NCI-H460 (cell line): ENCODE measurements around the gene PLCB1. TPM values are rescaled to one million over a fixed set of nuclear protein-coding genes. Genes with fewer than 3 reads are reported as not detected.

Experiments
- DNase-seq: peaks from one replicate; pipeline ENCODE4 v3.0.0-alpha.2; 2016; ENCODE audit warnings: low read depth; ENCODE audit errors: extremely low read depth
- total RNA-seq: library from RNA; depleted of rRNA; stranded (reverse); fragments of >200 nt; shearing (Covaris generic); gene quantifications from 2 replicates; pipeline ENCODE4 v1.2.3, GENCODE V29; 2014

PLCB1 gene
- total RNA-seq, 1 experiment from 2014 or later, result 74.0 TPM

DNA sequence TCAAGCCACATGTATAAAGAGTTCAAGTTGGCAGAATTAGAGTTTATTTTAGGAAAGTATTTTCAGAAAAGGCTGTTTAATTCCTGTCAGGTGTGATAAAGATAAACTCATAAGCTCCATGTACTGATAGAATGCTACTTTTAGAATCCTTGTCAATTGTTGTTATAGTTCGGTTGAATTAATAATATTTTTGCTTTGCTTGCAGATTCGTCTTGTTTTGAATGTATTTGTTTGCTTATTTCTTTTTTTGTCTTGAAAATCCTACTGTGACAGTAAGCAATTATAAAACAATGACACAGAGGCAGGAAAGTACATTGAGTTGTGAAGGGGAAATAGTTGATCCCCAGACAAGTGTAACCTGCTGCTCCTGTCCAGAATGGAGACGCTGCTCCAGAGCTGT is 602.9 kb downstream of the PLCB1 start:
- DNase-seq, result no peak

- no peak for DNase-seq
These were observed 603.6 kb downstream of the PLCB1 start for GRCh38 chr20:8735674-8736073.

- no peak for DNase-seq
These were observed 608.2 kb downstream of the PLCB1 start for GRCh38 chr20:8740265-8740664.

DNA sequence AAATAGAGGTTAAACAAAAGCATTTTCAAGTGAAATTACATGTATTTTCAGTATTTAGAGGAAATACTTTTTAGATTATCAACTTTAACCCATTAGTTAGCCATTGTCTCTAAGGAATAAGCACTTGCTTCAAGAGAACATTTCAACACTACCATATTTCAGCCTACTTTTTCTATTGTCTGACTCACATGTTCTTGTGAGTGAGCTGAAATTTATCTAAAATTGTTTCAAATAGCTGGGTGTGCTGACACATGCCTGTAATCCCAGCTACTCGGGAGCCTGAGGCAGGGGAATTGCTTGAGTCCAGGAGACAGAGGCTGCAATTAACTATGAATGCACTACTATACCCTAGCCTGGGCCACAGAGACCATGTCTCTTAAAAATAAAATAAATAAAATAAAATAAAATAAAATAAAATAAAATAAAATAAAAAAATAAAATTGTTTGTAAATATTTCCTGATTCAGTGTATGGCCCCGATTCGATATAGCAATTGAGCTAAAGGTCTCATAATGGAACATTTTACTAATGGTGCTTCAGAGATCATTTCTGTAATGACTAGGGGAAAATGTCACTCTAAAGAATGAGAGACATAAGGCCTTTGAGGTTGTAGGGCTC is 612.3 kb downstream of the PLCB1 start:
- DNase-seq, result no peak

GRCh38 chr20:8749101-8749500 is 617.0 kb downstream of the PLCB1 start:
- no peak for DNase-seq

GRCh38 chr20:8749986-8750385 is 617.9 kb downstream of the PLCB1 start:
- DNase-seq, result no peak

GRCh38 chr20:8755340-8756118 is 623.5 kb downstream of the PLCB1 start:
- DNase-seq, result no peak

GRCh38 chr20:8756410-8756809 is 624.3 kb downstream of the PLCB1 start:
- DNase-seq, result peak; percentile 49

- no peak for DNase-seq
These were observed 625.1 kb downstream of the PLCB1 start for GRCh38 chr20:8757146-8757545.

DNA sequence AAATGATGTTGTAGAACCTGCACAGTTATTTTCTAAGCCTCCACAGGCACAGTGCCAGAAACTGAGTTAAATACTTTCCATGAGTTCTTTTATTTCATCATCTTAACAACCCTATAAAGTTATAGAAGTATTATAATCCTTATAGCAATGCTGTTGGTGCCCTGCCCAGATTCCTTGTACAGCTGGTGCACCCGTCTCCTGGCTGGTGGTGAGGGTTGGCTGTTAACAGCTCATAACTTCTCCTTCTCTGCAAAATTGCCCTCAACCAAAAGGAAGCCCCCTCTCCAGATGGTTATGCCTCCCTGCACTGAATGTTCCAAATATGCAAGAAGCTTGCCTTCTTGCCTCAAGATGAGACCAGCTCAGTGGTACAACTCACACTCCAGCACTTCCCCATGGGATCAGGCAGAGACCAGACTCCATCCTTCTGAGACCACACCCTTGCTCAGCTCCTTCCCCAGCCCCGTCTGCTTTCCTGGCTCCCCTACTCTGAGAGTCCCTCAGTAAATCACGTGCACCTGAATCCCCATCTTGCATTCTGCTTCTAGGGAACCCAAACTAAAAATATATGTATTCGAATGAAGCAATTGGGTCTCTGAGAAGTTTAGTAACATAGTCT is 632.4 kb downstream of the PLCB1 start:
- DNase-seq, result no peak

GRCh38 chr20:8766868-8767390 is 634.9 kb downstream of the PLCB1 start:
- DNase-seq, result no peak

DNA sequence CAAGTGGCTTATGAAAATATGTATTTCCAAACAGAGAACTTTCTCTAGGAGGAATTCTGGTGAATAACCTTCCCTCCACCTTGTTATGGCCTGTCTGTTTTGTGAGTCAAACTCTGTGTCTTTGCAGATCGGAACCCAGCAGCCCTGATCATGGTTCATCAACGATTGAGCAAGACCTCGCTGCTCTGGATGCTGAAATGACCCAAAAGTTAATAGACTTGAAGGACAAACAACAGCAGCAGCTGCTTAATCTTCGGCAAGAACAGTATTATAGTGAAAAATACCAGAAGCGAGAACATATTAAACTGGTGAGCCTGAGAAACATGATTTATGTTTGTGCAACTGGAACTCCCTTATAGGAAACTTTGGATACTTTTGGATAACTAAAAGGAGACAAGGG is 642.3 kb downstream of the PLCB1 start:
- DNase-seq, result no peak

DNA sequence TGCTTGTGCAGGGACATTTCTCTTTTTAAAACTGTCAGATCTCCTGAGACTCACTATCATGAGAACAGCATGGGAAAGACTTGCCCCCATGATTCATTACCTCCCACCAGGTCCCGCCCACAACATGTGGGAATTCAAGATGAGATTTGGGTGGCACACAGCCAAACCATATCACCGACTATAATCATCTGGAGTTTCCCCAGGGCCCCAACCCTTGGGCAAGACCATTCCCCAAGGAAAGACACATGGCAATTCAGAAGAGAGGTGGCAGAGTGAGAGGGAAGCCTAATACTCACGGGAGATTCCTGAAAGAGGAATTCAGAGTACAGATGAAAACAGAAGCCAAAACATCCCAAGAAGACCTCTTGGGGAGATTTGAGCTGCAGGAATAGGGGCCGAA is 645.8 kb downstream of the PLCB1 start:
- no peak for DNase-seq

GRCh38 chr20:8778387-8778786 is 646.3 kb downstream of the PLCB1 start:
- DNase-seq, result no peak

- DNase-seq, result no peak
These were observed 648.8 kb downstream of the PLCB1 start for GRCh38 chr20:8780915-8781314.

DNA sequence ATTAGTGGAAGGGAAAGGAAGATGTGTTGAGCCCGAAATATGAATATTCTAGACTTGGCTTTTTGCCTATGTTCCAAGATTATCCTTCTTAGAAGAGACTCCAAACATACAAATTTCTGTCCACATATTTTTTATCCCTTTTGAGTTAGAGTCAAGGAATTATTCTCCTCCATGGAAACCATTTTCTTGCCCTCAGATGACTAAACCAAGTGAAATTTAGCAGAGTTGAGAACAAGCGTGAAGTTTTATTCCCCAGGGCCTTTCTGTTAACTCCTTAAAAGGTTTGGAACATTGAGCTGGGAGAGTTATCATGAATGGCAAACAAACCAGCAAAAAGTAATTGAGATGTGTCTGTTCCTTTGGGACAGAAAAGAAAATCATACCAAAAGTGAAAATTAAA is 650.7 kb downstream of the PLCB1 start:
- no peak for DNase-seq

GRCh38 chr20:8783734-8784133 is 651.7 kb downstream of the PLCB1 start:
- DNase-seq, result no peak

DNA sequence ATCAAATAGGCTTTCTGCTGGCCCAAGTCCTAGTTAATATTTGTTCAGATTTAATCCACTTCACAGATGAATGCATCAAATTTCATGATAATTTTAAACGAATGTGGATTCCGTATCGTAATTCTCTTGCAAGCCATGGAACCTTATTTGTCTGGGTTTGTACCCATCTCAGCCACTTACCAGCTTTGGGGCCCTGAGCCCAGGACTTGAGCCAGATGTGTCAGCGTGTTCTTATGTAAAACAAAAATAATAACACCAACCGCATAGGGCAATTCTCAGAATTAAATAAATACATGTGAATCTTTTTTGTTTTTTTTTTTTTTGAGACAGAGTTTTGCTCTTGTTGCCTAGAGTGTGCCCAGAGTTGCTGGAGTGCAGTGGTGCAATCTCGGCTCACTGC is 654.3 kb downstream of the PLCB1 start:
- DNase-seq, result no peak

- no peak for DNase-seq
These were observed 655.0 kb downstream of the PLCB1 start for GRCh38 chr20:8787090-8787489.

DNA sequence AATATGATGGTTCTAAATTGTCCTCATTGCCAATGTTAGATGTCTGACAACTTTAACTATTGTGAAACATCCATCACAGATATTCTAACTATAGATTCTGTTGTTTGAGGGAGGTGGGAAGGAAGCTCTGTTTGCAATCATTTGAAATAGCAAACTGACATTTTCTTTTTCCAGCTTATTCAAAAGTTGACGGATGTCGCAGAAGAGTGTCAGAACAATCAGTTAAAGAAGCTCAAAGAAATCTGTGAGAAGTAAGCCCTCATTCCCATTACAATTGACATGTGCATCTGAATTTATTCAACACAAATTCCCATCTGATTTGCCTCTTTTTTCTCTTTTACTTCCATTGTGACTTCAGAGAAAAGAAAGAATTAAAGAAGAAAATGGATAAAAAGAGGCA is 656.2 kb downstream of the PLCB1 start:
- no peak for DNase-seq

DNA sequence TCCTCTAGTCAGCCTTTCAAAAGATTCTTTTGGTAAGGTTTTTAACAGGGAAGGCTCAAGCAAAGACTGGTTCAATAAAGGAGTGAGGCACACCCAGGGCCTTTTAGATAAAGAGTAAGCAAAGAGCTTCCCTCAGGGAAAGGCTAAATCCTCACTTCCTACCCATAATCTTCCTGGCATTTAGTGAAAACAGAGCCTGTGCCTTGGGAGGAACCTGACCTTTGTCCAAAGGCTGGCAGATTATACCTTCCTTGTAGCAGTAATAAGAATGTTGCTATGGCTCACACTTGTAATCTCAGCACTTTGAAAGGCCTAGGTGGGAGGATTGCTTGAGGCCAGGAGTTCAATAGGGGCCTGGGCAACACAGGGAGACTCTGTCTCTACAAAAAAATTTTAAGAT is 656.8 kb downstream of the PLCB1 start:
- no peak for DNase-seq
